OCI-LY7 (cell line): Measurements from ENCODE around the gene HTD2.

ENCODE experiments used
- EZH2phosphoT487 ChIP-seq: fragments of 200-600 bp; sonication (generic); IDR thresholded peaks from 2 replicates; pipeline ENCODE4 v1.6.1; 2018; ENCODE audit warnings: low read depth, borderline replicate concordance, mild to moderate bottlenecking, mixed run types, antibody characterized with exemption, low read length, moderate library complexity, mixed read lengths
- TF ChIP-seq, protein P1 (sequence below): fragments of 200-600 bp; sonication (generic); conservative IDR thresholded peaks from 2 replicates; pipeline ENCODE4 v1.5.1; 2014; ENCODE audit warnings: mild to moderate bottlenecking, antibody characterized with exemption, low read length, moderate library complexity, mixed read lengths

DNA sequence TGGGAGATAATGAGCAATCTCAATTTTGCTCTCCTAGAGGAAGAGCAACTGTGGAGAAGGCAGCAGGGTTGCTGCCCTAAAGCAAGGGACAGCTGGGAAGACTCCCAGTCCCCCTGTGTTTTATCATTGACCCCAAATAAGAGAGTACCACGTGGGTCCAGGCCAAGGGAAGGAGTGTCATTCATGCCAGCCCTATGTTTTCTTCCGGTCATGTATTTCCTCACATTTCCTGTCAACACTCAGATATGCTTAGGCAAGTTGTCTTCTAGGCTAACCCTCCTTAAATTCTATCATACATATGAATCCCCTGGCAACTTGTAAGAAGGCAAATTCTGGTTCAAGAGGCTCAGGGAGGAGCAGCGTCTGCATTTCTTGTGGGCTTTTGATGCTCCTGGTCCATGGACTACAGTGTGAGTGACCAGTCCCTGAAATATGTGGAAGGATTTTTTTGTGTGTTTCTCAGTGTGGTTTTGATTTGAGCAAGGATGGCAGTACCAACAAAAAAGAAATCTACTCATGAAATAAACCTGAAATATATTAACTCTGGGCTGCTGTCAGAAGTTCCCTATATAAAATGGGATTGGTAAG, 32.2 kb upstream of the HTD2 start:
- TF ChIP-seq, protein P1, sequence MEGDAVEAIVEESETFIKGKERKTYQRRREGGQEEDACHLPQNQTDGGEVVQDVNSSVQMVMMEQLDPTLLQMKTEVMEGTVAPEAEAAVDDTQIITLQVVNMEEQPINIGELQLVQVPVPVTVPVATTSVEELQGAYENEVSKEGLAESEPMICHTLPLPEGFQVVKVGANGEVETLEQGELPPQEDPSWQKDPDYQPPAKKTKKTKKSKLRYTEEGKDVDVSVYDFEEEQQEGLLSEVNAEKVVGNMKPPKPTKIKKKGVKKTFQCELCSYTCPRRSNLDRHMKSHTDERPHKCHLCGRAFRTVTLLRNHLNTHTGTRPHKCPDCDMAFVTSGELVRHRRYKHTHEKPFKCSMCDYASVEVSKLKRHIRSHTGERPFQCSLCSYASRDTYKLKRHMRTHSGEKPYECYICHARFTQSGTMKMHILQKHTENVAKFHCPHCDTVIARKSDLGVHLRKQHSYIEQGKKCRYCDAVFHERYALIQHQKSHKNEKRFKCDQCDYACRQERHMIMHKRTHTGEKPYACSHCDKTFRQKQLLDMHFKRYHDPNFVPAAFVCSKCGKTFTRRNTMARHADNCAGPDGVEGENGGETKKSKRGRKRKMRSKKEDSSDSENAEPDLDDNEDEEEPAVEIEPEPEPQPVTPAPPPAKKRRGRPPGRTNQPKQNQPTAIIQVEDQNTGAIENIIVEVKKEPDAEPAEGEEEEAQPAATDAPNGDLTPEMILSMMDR, result no peak
- TF ChIP-seq EZH2phosphoT487, result no peak
